Stimulated activated CD8-positive, alpha-beta memory T cell treated with anti-CD3 and anti-CD28 coated beads, Interleukin-15, amount 100 ng/mL, for 24 hours (primary cell): Measurements from ENCODE around the gene PHTF1.
"Not testable (repeated sequence)": the region's sequence is repeated elsewhere in the genome, so short reads cannot be mapped to it uniquely, and the experiment has no call there.

ENCODE experiments used
- DNase-seq: peaks from one replicate; pipeline ENCODE4 v3.0.0-alpha.2; 2020; ENCODE audit warnings: low read depth

Gene PHTF1

GRCh38 chr1:113718621-113719020 lies 40.7 kb downstream of the PHTF1 start:
- not testable (repeated sequence) for DNase-seq

GRCh38 chr1:113717506-113717905 lies 41.8 kb downstream of the PHTF1 start:
- not testable (repeated sequence) for DNase-seq

DNA sequence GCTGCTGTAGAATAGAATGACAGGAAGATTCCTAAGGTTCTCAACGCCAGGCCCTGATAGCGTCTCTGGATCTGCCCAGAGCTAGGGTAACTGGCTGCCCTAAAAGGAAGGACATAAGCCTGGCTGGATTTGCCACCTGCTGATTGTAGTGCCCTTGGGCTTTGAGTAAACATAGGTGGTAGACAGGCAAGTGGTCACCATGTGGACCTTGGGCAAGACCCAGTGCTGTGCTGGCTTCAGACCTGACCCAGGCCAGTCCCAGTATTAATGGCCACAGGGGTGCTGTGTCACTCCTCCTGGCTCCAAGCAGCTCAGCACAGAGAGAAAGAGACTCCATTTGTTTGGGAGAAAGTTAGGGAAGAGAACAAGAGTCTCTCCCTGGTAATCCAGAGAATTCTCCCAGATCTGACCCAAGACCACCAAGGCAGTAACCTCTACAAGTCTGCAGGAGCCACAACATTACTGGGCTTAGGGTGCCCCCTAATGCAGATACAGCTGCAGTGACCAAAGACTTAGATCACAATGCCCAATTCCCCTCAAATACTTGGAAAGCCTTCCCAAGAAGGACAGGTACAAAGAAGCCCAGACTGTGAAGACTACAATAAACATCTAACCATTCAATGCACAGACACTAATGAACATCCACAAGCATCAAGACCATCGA lies 44.5 kb downstream of the PHTF1 start:
- DNase-seq = no peak

DNA sequence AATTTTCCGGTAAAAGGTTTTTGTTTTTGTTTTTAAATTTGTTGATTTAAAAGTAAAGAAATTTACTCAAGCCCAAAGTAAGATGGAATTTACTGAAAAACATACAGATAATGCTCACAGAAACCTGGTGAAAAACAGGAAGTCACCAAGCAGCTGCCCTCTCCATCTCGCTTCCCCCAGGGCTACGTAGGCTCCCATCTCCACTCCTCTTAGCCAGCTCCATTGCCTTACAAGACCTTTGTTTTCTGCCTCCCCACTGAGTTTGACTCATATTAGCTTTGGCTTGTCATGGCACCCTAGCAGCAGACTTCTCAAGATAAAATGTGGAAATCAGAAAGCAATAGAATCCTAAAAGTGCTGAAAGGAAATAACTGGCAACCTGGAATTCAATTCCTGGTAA lies 57.9 kb downstream of the PHTF1 start:
- no peak for DNase-seq

DNA sequence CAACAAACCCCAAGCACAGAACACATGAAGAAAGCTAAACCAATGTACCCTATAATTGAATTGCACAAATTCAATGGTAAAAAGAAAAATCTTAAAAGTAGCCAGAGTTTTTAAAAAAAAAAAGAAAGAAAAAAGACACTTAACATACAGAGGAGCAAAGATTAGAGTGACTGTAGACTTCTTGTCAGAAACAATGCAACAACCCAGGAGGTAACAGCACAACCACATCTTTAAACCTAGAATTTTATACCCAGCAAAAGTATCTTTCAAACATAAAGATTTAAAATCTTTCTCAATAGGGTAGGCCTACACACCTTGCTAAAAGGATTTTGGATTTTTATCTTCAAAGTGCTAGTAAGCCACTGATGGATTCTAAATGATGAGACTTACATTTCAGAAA lies 64.4 kb downstream of the PHTF1 start:
- no peak for DNase-seq

DNA sequence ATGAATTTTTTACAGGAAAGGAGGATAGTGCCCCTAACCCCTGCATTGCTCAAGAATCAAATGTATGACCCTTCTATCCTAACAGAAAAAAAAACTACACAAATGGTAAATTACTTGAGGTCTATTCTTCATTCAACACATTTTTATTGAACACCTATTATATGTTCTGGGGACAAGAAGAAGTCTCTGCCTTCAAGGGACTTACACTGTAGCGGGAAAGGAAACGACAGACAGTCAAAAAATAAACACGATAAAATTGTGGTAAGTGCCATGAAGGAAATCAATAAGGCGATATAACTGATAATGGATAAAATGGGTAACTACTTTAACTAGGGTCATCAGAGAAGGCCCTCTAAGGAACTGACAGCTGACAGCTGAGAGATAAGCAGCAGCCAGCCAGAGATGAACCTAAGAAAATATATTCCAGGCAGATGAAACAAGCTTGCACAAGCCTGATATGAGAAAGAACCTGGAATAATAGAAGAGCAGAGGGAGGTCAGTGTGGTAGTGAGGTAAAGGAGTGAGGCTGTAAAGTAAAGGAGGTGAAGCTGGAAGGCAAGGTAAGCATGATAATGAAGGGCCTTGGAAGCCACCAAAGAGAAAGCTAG lies 66.4 kb downstream of the PHTF1 start:
- DNase-seq = no peak

GRCh38 chr1:113692342-113692741 lies 66.9 kb downstream of the PHTF1 start:
- DNase-seq = no peak

- DNase-seq = no peak
Observed at GRCh38 chr1:113691184-113691583, 68.1 kb downstream of the PHTF1 start.

DNA sequence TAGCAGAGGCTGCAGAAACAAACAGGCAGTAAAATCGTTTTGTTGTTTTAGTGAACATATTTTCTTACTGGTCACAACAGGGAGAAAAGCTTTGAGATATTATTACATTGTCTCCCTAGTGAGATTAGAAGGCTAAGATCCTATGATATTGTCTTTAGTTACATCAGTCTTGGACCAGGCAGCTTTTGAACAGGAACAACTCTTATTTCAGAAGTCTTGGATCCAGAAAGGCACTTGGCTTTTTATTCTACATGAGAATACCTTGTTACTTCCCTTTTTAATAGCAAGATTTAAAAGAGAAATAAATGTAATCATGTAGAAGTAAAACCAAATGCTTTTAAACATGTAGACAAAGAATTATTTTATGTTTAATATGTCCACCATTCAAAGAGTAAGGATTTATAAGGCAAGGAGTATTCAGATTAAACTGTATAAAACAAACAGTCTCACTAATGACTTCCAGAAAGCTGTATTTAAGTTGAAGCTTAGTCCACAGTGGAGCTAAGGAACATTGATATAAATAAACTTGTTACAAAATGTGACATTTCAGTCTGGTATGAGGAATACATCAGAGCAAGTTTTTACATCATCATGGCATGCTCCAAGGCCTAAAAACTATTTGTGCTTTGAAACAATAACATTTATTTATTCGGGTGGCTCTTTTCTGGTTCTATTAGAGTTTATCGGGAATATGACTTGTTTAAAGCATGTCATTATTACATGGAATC lies 72.2 kb downstream of the PHTF1 start:
- DNase-seq = no peak

- DNase-seq = no peak
Observed at GRCh38 chr1:113684153-113684541, 75.1 kb downstream of the PHTF1 start.

DNA sequence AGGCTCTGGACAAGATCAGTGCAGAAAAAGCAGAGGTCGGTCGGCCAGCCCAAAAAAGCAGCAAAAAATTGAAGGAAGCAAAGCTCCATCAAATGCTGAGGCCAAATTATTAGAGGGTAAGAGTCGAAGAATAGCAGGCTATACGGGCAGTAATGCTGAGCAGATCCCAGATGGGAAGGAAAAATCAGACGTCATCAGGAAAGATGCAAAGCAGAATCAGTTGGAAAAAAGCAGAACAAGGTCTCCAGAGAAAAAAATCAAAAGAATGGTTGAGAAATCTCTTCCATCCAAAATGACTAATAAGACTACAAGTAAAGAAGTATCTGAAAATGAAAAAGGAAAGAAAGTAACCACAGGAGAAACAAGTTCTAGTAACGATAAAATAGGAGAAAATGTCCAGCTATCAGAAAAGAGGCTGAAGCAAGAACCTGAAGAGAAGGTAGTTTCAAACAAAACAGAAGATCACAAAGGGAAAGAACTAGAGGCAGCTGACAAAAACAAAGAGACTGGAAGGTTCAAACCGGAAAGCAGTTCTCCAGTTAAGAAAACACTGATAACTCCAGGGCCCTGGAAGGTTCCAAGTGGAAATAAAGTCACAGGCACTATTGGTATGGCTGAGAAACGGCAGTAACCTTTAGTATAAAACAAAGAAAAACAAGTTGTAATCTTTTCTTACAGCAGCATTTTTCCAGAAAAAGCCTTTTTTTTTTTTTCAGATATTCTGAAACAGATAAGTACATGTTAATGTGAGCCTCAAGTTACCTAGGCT lies 75.7 kb downstream of the PHTF1 start:
- DNase-seq = no peak

GRCh38 chr1:113681596-113682337 lies 77.5 kb downstream of the PHTF1 start:
- DNase-seq = no peak

- DNase-seq = no peak
Observed at GRCh38 chr1:113678159-113678469, 81.2 kb downstream of the PHTF1 start.

DNA sequence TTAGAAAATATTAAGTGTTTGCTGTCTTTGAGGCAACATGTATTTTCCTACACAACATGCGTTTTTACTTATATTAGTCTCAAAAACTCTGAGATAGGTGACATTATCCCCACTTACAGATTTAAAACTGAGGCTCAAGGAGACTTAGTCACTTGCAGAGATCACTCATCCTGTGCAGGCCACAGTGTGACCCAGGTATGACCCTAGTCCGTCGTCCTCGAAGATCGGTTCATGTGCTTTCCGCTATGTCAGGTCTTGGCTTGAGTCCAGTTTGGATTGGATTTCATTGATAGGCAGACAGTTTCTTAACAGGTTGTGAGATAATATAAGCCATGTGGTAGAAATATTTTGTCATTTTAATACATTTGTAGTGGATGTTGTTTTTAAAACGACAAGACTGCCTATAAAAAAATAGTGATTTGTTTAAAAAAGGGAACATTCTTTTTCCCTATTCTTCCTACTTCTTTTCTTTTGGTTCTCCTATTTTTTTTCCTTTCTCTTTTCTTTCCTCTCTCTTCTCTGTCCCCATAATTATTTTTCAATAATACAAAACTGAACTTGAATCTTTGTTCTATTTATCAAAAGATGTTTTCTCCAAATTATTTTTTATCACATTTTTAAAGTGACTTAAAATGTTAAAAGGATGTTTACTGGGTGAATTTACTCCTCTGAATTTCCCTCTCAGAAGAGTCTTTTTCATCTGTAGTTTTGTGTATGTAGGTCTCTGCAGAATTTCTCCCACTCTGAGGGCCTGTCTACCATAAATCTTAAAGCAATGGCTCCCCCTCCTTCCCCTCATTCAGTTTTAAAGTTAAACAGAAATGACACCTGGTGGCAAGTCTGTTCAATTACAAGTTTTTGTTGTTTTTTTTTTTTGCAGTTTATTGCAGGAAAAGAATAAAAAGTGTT lies 81.8 kb downstream of the PHTF1 start:
- no peak for DNase-seq

- no peak for DNase-seq
Observed at GRCh38 chr1:113676524-113676923, 82.8 kb downstream of the PHTF1 start.

DNA sequence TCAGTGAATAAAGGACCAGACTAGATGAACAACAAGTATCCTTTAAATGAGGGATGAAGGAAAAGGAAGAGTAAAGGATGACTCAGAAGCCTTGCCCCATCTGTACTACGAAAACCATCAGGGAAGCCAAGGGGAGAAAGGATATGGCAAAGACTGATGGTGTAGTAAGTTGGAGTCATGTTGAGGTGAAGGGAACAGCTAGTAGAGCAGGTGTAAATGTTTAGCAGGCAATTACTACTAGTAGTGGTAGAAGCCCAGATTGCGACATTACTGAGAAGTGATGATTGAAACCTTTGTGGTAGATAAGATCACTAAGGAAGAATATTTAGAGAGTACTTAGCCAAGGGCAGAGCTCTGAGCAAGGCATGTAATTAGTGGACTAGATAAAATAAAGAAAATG lies 84.0 kb downstream of the PHTF1 start:
- no peak for DNase-seq

GRCh38 chr1:113674591-113674990 lies 84.7 kb downstream of the PHTF1 start:
- no peak for DNase-seq

- DNase-seq = no peak
Observed at GRCh38 chr1:113672491-113672890, 86.8 kb downstream of the PHTF1 start.

DNA sequence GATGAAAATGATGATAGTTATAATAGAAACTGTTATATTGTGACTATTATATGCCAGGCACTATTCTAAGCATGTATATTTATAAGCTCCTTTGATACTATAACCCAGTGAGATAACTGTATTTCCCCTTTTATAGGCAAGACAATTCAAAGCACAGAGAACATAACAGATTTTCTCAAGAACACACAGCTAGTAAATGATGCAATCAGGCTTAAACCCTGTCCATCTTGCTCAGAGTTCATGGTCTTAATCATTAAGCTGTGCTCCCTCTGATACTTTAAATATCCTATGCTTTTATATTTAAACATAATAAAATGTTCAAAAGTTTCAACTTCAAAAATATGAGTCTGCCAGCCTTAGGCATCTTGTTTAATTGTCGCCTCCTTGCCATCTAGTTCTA lies 88.6 kb downstream of the PHTF1 start:
- no peak for DNase-seq

- no peak for DNase-seq
Observed at GRCh38 chr1:113669988-113670387, 89.3 kb downstream of the PHTF1 start.

DNA sequence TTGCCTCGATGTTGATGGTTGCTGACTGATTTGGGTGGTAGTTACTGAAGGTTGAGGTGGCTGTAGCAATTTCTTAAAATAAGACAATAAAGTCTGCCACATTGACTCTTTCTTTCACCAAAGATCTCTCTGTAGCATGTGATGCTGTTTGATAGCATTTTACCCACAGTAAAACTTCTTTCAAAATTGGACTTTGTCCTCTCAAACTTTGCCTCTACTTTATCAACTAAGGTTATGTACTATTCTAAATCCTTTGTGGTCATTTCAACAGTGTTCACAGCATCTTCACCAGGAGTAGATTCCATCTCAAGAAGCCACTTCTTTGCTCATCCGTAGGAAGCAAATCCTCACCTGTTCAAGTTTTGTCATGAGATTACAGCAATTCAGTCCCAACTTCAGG lies 93.2 kb downstream of the PHTF1 start:
- no peak for DNase-seq
